MCF 10A (cell line): ENCODE measurements around the gene TWIST2. TPM values are rescaled to one million over a fixed set of nuclear protein-coding genes. Genes with fewer than 3 reads are reported as not detected.

ENCODE experiments used
- BruUV-seq: library from RNA; stranded (reverse); fragments of 400-500 nt; replicated peaks from 2 replicates; lab custom pipeline; 2021; lab: Mats Ljungman, UMichigan
- CTCF ChIA-PET: fragments of 300-600 bp; sonication (Branson Sonifier 250); formaldehyde crosslinking; extraction: SDS; loops from one replicate; lab custom pipeline; 2021; ENCODE audit warnings: antibody characterized with exemption, inconsistent platforms; lab: Yijun Ruan, JAX
- POLR2A ChIA-PET: fragments of 300-600, 350-650 bp; sonication (Branson Sonifier 250); formaldehyde crosslinking; extraction: SDS; loops from one replicate; lab custom pipeline; 2020; ENCODE audit warnings: antibody characterized with exemption, inconsistent platforms; lab: Yijun Ruan, JAX
- DNase-seq: peaks from one replicate; pipeline ENCODE4 v3.0.0-alpha.2; 2018; ENCODE audit not compliant: unreplicated experiment
- H3K27ac Mint-ChIP-seq: one replicate; pipeline ENCODE4 v1.8.0; 2022; ENCODE audit warnings: mild to moderate bottlenecking, low read depth, mixed read lengths; ENCODE audit not compliant: unreplicated experiment
- H3K27me3 Mint-ChIP-seq: one replicate; pipeline ENCODE4 v1.8.0; 2022; ENCODE audit warnings: mixed read lengths; ENCODE audit not compliant: insufficient read depth, unreplicated experiment
- H3K36me3 Mint-ChIP-seq: one replicate; pipeline ENCODE4 v1.8.0; 2022; ENCODE audit warnings: mild to moderate bottlenecking, moderate library complexity, mixed read lengths; ENCODE audit not compliant: insufficient read depth, unreplicated experiment
- H3K4me1 Mint-ChIP-seq: one replicate; pipeline ENCODE4 v1.8.0; 2022; ENCODE audit warnings: mixed read lengths; ENCODE audit not compliant: insufficient read depth, unreplicated experiment
- H3K4me3 Mint-ChIP-seq: one replicate; pipeline ENCODE4 v1.8.0; 2022; ENCODE audit warnings: mild to moderate bottlenecking, moderate library complexity, mixed read lengths; ENCODE audit not compliant: unreplicated experiment
- H3K9me3 Mint-ChIP-seq: one replicate; pipeline ENCODE4 v1.8.0; 2022; ENCODE audit warnings: mixed read lengths; ENCODE audit not compliant: unreplicated experiment
- CTCF ChIP-seq: fragments of 200-600 bp; IDR thresholded peaks from one replicate; pipeline ENCODE4 v1.8.0; 2022; ENCODE audit warnings: antibody characterized with exemption, mild to moderate bottlenecking; ENCODE audit not compliant: unreplicated experiment
- intact Hi-C: fragments of 100-400 bp; cut with micrococcal nuclease; formaldehyde crosslinking; loops from 2 replicates; pipeline ENCODE4 v1.14.1; 2022
- total RNA-seq: library from RNA; stranded (reverse); gene quantifications from 2 replicates; pipeline ENCODE4 v1.2.3, GENCODE V29; 2022

TWIST2 gene
- total RNA-seq, 1 experiment from 2014 or later: 30.2 TPM

DNA sequence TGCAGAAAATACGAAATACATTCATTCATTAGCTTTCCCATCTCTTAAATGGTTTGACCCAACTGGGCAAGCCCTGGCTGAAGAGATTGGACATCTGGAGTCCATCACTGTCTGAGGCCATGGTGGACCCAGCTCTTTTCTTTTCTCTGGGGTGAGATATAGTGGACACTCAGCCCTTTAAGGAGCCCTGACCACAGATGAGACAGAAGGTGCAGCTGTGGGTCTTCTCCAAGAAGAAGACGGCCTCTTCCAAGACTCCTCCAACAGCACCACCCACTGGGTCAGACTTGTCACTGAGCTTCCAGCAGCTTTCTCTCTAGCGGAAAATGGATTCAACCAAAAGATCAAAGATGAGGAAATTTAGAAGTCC, 27.2 kb downstream of the TWIST2 start:
- DNase-seq: no peak
- H3K4me3 Mint-ChIP-seq: no peak overlapping the region
- intact Hi-C loops: no loop called here
- no peaks in the 10 kb centered on the region for H3K4me1 Mint-ChIP-seq
- H3K27me3 Mint-ChIP-seq: no peaks in the 10 kb centered on the region
- H3K36me3 Mint-ChIP-seq: peaks cover 30% of the 10 kb centered on the region
- no peaks in the 10 kb centered on the region for H3K9me3 Mint-ChIP-seq
- H3K27ac Mint-ChIP-seq: no peak overlapping the region
- no TSS peak for BruUV-seq
- POLR2A ChIA-PET: interaction anchor here (1.5 kb wide), 1 partner anchor 46 kb away, joined by 4 read pairs; no protein-coding TSS in a partner anchor
- TF ChIP-seq CTCF: peak; percentile 29
- CTCF ChIA-PET: interaction anchor here (0.7 to 1.4 kb wide), 6 partner anchors 9 to 493 kb away, joined by 3 to 4 read pairs (median 4); no protein-coding TSS in a partner anchor

DNA sequence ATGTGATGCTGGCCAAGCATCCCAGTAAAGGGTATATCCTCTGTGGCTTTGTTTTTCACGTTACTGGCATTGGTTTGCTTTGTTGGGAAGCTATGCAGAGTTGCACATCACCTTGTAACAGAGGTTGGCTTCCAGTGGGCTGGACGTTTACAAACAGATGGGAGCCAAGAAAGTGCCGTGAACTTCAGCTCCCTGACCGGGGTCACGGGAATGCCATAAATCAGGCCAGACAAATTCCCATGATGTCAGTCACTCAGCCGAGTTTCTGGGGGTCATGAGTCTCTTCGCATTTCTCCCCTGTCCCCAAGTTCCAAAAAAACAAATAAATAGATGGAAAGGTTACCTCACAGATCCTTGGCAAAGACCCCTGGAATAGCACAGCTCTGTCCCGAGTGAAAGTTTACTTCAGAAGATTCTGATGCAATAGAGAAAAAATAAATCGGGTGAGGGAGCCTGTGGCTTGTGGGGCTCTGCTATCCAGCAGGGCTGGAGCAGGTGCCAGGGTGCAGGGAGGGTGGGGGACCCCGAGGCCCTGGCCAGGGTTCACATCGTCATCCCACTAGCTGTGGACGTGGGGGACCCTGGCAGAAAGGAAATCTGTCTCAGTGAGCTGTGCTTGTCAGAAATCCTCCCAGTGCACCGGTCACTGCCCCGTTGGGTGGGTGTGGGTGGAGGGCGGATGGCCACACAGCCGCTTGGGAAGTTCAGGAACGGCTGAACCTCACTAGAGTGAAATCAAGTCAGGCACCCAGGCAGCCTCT, 27.8 kb downstream of the TWIST2 start:
- H3K9me3 Mint-ChIP-seq: no peaks in the 10 kb centered on the region
- H3K27me3 Mint-ChIP-seq: no peaks in the 10 kb centered on the region
- no peaks in the 10 kb centered on the region for H3K4me1 Mint-ChIP-seq
- no peak overlapping the region for H3K4me3 Mint-ChIP-seq
- H3K27ac Mint-ChIP-seq: no peak overlapping the region
- BruUV-seq: no TSS peak
- ChIA-PET CTCF (interaction anchor here (0.6 to 1.4 kb wide), 6 partner anchors 9 to 1763 kb away, joined by 3 to 4 read pairs (median 4); no protein-coding TSS in a partner anchor), POLR2A (interaction anchor here (0.6 to 1.5 kb wide), 2 partner anchors 46 to 535 kb away, joined by 3 to 4 read pairs; no protein-coding TSS in a partner anchor)
- H3K36me3 Mint-ChIP-seq: peaks cover 30% of the 10 kb centered on the region
- intact Hi-C loops: no loop called here
- no peak for DNase-seq
- TF ChIP-seq CTCF: no peak

GRCh38 chr2:238876232-238876630, 28.3 kb downstream of the TWIST2 start:
- H3K27me3 Mint-ChIP-seq: no peaks in the 10 kb centered on the region
- POLR2A ChIA-PET: interaction anchor here (0.6 kb wide), 1 partner anchor 535 kb away, joined by 3 read pairs; no protein-coding TSS in a partner anchor
- CTCF ChIA-PET: interaction anchor here (0.6 to 1.2 kb wide), 2 partner anchors 10 to 1763 kb away, joined by 3 read pairs; no protein-coding TSS in a partner anchor
- no peak for TF ChIP-seq CTCF
- H3K27ac Mint-ChIP-seq: no peak overlapping the region
- no peaks in the 10 kb centered on the region for H3K9me3 Mint-ChIP-seq
- DNase-seq: no peak
- intact Hi-C loops: no loop called here
- H3K4me3 Mint-ChIP-seq: no peak overlapping the region
- H3K4me1 Mint-ChIP-seq: peaks cover under 1% of the 10 kb centered on the region
- no TSS peak for BruUV-seq
- H3K36me3 Mint-ChIP-seq: peaks cover 30% of the 10 kb centered on the region

- peaks cover 25% of the 10 kb centered on the region for H3K36me3 Mint-ChIP-seq
- no peak for TF ChIP-seq CTCF
- CTCF ChIA-PET: interaction anchor here (0.6 to 0.7 kb wide), 2 partner anchors 40 to 44 kb away, joined by 3 read pairs; no protein-coding TSS in a partner anchor
- intact Hi-C loops: no loop called here
- no peaks in the 10 kb centered on the region for H3K9me3 Mint-ChIP-seq
- no peak for DNase-seq
- no peak overlapping the region for H3K4me3 Mint-ChIP-seq
- no TSS peak for BruUV-seq
- POLR2A ChIA-PET: interaction anchor here (2.0 kb wide), 1 partner anchor 30 kb away, joined by 5 read pairs; the partner anchor contains the start of gene TWIST2
- peaks cover 10% of the 10 kb centered on the region for H3K4me1 Mint-ChIP-seq
- no peak overlapping the region for H3K27ac Mint-ChIP-seq
- H3K27me3 Mint-ChIP-seq: no peaks in the 10 kb centered on the region
Measured at GRCh38 chr2:238878051-238878735, 30.3 kb downstream of the TWIST2 start.
